Adrenal gland (tissue), 12 donors: Measurements from ENCODE around the gene SPATA25. TPM values are rescaled to one million over a fixed set of nuclear protein-coding genes. Genes with fewer than 3 reads are reported as not detected.

ENCODE experiments used
- DNase-seq, 7 donors: peaks; one replicate each; pipeline ENCODE4 v3.0.0-alpha.2; 2019 to 2020
- H3K27ac ChIP-seq, 5 donors: fragments of 200-600 bp; sonication (generic) in 4 of 5; 1 replicate in 3 of 5; 2 replicates in 2 of 5; pipeline versions ENCODE4 v1.5.1 to v1.8.0; 2016 to 2020; ENCODE audit warnings: mild to moderate bottlenecking in 1 of 5
- H3K27me3 ChIP-seq: fragments of 200-600 bp; 2 replicates; pipeline ENCODE4 v1.8.0; 2021
- H3K36me3 ChIP-seq, 2 donors: fragments of 200-600 bp; replicated peaks in 1 of 2; 1 replicate in 1 of 2; 2 replicates in 1 of 2; pipeline versions ENCODE4 v1.5.1 to v1.8.0; 2018 to 2022
- H3K4me1 ChIP-seq, 2 donors: fragments of 200-600 bp; replicated peaks in 1 of 2; 1 replicate in 1 of 2; 2 replicates in 1 of 2; pipeline versions ENCODE4 v1.5.1 to v1.8.0; 2018 to 2021
- H3K4me3 ChIP-seq, 4 donors: fragments of 200-600 bp; sonication (generic) in 3 of 4; one replicate each; pipeline ENCODE4 v1.5.1; 2016 to 2018
- H3K9me3 ChIP-seq, 3 donors: fragments of 200-600 bp; sonication (generic) in 1 of 3; replicated peaks in 1 of 3; 1 replicate in 2 of 3; 2 replicates in 1 of 3; pipeline versions ENCODE4 v1.5.1 to v1.8.0; 2016 to 2021
- POLR2A ChIP-seq, 2 donors: fragments of 450-650 bp; IDR thresholded peaks; one replicate each; pipeline ENCODE4 v1.6.1; 2017; ENCODE audit warnings: antibody characterized with exemption in 2 of 2, mild to moderate bottlenecking in 2 of 2, moderate library complexity in 1 of 2
- WGBS, 4 donors: extraction: QIAGEN DNeasy Blood & Tissue Kit in 2 of 4; methylation state at CpG; one replicate each; pipeline versions ENCODE4 v1.1.5 to v1.1.7; 2013 to 2017; 5-methylcytosine and 5-hydroxymethylcytosine counted together
- intact Hi-C, 2 donors: fragments of 100-400 bp; cut with DNase I; formaldehyde crosslinking; loops; one replicate each; pipeline versions ENCODE4 v1.14.1 to v1.15.0; 2022 to 2023
- polyA plus RNA-seq, 3 donors: library from polyadenylated mRNA; stranded (reverse); fragments of 200-250 nt in 2 of 3; fragments of 350-450 nt in 1 of 3; fragmentation: Illumina TruSeq in 1 of 3; extraction: RNeasy Lipid Tissue Mini Kit (QIAGEN cat#74804) in 1 of 3; gene quantifications; one replicate each; pipeline ENCODE4 v1.2.3, GENCODE V29; 2013 to 2014
- total RNA-seq, 9 donors: library from RNA; depleted of rRNA in 4 of 9; stranded (reverse); fragments of >200 nt in 4 of 9; fragments of 120-200 nt in 1 of 9; fragmentation: NEBNext Ultra II Directional in 1 of 9; extraction: Animal tissue kit (Norgen Biotek cat#: 25700) in 1 of 9; gene quantifications; one replicate each; pipeline versions ENCODE4 v1.1.0 to v1.2.4, GENCODE V29; 2013 to 2023
- TF ChIP-seq, protein P1 (sequence below), 6 experiments: fragments of 450-650 bp in 4 of 6; fragments of 200-600 bp in 2 of 6; sonication (generic) in 1 of 6; IDR thresholded peaks; 1 replicate in 5 of 6; 2 replicates in 1 of 6; pipeline versions ENCODE4 v1.5.1 to v1.8.0; 2016 to 2021; ENCODE audit warnings: antibody characterized with exemption in 6 of 6, mild to moderate bottlenecking in 2 of 6, moderate library complexity in 1 of 6
- donor health status: healthy with polysubstance abuse.
- donor health status: Bipolar disorder and iron deficiency.
- donor health status: DM: yes; HTN: yes; CAD: no.
- donor health status: DM: no; HTN: no; CAD: no.
- donor health status: DM: no; HTN: no; CAD: no.
- donor health status: DM: yes; HTN: yes; CAD: no.

The SPATA25 gene
- total and polyA plus RNA-seq, 12 donors, result 0.29 to 12.5 (median 2.9) TPM; not detected in 1

DNA sequence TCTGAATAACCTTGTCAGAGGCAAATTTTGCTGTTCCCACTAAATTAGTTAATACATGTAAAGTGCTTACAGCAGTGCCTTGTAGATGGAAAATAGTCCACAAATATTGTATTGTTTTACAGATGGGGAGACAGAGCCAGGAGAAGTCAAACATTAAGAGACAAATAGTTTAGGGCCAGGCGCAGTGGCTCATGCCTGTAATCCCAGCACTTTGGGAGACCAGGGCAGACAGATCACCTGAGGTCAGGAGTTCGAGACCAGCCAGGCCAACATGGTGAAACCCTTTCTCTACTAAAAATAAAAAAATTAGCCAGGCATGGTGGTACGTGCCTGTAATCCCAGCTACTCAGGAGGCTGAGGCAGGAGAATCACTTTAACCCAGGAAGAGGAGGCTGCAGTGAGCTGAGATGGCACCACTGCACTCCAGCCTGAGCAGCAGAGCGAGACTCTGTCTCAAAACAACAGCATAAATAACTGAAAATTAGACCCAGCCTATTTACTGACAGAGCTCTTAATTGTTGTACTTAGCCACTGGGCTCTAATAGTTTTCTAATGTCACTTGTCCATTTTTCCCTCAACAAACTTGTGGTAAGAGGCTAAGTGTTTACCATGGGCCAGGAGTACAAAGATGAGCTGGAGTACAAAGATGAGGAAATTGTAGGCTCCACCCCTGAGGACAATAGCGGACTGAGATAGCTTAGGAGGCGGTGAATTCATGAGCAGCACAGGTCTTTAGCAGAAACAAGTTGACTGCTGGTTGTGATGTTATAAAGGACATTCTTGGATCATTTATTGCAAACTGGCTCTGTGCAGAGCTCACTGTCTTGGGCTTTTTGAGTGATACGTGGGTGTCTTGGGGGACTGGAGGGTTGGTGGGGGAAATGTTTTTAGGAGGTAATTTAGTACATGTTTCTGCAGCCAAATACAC, 23.6 kb downstream of the SPATA25 start:
- TF ChIP-seq POLR2A (IDR thresholded peaks at IDR 0.05), result no peak
- TF ChIP-seq, protein P1, sequence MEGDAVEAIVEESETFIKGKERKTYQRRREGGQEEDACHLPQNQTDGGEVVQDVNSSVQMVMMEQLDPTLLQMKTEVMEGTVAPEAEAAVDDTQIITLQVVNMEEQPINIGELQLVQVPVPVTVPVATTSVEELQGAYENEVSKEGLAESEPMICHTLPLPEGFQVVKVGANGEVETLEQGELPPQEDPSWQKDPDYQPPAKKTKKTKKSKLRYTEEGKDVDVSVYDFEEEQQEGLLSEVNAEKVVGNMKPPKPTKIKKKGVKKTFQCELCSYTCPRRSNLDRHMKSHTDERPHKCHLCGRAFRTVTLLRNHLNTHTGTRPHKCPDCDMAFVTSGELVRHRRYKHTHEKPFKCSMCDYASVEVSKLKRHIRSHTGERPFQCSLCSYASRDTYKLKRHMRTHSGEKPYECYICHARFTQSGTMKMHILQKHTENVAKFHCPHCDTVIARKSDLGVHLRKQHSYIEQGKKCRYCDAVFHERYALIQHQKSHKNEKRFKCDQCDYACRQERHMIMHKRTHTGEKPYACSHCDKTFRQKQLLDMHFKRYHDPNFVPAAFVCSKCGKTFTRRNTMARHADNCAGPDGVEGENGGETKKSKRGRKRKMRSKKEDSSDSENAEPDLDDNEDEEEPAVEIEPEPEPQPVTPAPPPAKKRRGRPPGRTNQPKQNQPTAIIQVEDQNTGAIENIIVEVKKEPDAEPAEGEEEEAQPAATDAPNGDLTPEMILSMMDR (IDR thresholded peaks at IDR 0.05), result no peak
- no peaks in the 10 kb centered on the region for H3K27me3 ChIP-seq
- WGBS, 4 donors, result 83 to 90% (median 90%) methylated on average over 6 to 7 of the region's 7 CpGs
- intact Hi-C loops, result no loop called here
- DNase-seq, result no peak
- H3K36me3 ChIP-seq, result no peaks in the 10 kb centered on the region
- no peak overlapping the region for H3K4me3 ChIP-seq
- H3K27ac ChIP-seq, result no peak overlapping the region
- H3K4me1 ChIP-seq, result peaks cover 9 to 18% of the 10 kb centered on the region in 2 donors
- no peaks in the 10 kb centered on the region for H3K9me3 ChIP-seq

DNA sequence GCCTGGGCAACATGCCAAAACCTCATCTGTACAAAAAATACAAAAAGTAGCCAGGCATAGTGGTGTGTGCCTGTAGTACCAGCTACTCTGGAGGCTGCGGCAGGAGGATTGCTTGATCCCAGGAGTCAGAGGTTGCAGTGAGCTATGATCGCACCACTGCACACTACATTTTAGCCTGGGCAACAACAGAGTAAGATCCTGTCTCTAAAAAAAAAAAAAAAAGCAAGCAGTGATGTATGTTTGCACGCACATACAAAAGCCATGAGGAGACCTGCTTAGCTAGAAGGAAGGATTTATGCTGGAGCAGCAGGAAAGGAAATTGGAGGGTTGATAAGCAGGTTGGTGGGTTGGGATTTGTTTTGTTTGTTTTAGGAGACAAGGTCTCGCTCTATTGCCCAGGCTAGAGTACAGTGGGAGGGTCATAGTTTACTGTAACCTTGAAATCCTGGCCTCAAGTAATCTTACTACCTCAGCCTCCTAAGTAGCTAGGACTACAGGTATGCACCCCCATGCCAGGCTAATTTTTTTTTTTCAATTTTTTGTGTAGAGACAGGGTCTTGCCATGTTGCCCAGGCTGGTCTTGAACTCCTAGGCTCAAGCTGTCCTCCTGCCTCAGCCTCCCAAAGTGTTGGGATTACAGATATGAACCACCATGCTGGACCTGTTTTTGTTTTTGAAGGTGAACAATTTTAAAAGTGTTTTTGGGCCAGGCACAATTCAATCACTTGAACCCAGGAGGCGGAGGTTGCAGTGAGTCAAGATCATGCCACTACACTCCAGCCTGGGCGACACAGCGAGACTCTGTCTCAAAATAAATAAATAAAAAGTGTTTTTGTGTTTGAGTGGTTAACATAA, 26.0 kb downstream of the SPATA25 start:
- no peak overlapping the region for H3K4me3 ChIP-seq
- DNase-seq, result peak in 1 of 7 donors; percentile 54
- H3K27me3 ChIP-seq, result no peaks in the 10 kb centered on the region
- TF ChIP-seq, protein P1 (IDR thresholded peaks at IDR 0.05), result no peak
- TF ChIP-seq POLR2A (IDR thresholded peaks at IDR 0.05), result no peak
- no peaks in the 10 kb centered on the region for H3K9me3 ChIP-seq
- peaks cover 4 to 17% of the 10 kb centered on the region in 2 donors for H3K4me1 ChIP-seq
- H3K36me3 ChIP-seq, result no peaks in the 10 kb centered on the region
- H3K27ac ChIP-seq, result peak overlapping the region in 2 of 5 donors; percentile 1 to 51
- intact Hi-C loops, result no loop called here
- 86 to 95% (median 94%) methylated on average over 7 of the region's 7 CpGs for WGBS, 4 donors

DNA sequence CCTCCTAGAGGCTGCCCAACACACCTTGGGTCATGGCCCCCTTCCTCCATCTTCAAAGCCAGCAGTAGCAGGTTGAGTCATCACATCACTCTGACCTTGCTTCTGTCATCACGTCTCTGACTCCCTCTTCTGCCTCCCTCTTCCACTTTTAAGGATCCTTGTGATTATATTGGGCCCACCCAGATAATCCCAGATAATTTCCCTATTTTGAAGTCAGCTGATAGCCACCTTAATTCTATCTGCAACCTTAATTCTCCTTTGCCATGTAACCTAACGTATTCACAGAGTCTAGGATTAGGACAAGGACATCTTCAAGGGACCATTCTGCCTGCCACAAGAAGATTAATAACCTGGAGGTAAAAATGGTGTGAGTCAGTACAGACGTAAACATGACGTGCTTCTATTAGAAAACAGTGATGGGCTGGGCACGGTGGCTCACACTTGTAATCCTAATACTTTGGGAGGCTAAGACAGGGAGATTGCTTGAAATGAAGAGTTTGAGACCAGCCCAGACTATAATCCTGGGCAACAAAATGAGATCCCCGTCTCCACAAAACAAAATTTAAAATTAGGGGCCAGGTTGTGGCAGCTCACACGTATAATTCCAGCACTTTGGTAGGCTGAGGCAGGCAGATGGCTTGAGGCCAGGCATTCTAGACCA, 26.7 kb downstream of the SPATA25 start:
- peak in 2 of 7 donors; percentile 16 to 62 for DNase-seq
- no peaks in the 10 kb centered on the region for H3K36me3 ChIP-seq
- H3K4me3 ChIP-seq, result no peak overlapping the region
- H3K9me3 ChIP-seq, result no peaks in the 10 kb centered on the region
- TF ChIP-seq POLR2A (IDR thresholded peaks at IDR 0.05), result no peak
- TF ChIP-seq, protein P1 (IDR thresholded peaks at IDR 0.05), result no peak
- H3K27ac ChIP-seq, result peak overlapping the region in 4 of 5 donors; percentile 1 to 51 (median 4)
- 42 to 46% (median 42%) methylated on average over 7 of the region's 7 CpGs for WGBS, 4 donors
- no peaks in the 10 kb centered on the region for H3K27me3 ChIP-seq
- intact Hi-C loops, result no loop called here
- H3K4me1 ChIP-seq, result peaks cover 11 to 25% of the 10 kb centered on the region in 2 donors
